Measurements from ENCODE around the gene FGF12. TPM values are rescaled to one million over a fixed set of nuclear protein-coding genes. Genes with fewer than 3 reads are reported as not detected.

Gene FGF12
- total RNA-seq, 4 donors from 2014 or later: 1.0 to 4.4 (median 1.3) TPM; not detected in 1

GRCh38 chr3:192212979-192213378 lies 514.4 kb downstream of the FGF12 start:
- no peak overlapping the region for H3K27ac ChIP-seq
- H3K9me3 ChIP-seq: no peaks in the 10 kb centered on the region
- intact Hi-C loops (cut with DNase I; ENCODE audit: low total_unique reads): no loop called here
- no peaks in the 10 kb centered on the region for H3K27me3 ChIP-seq
- H3K4me1 ChIP-seq: no peaks in the 10 kb centered on the region
- H3K4me3 ChIP-seq: no peak overlapping the region
- no peak for TF ChIP-seq CTCF (IDR thresholded peaks at IDR 0.05)
- TF ChIP-seq POLR2A (IDR thresholded peaks at IDR 0.05): no peak
- no peaks in the 10 kb centered on the region for H3K36me3 ChIP-seq
- no peak for DNase-seq

DNA sequence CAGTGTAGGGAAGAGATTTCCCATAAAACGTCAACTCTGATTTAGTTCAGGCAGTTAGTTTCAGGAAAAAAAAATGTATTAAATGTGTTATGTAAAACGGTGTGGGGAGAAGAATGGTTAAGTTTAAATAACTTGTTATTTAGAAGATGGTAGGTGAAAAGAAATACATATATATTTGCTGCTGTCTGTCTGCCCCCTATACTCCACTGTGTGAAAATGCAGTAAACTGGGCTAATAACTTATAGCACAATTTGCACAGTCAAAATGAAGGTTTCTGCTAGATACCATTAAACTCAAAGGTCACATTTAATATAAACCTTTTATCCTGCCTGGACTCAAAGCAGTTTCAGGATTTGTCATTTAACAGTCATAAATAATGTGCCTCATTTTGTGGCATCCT lies 515.0 kb downstream of the FGF12 start:
- intact Hi-C loops (cut with DNase I; ENCODE audit: low total_unique reads): no loop called here
- no peaks in the 10 kb centered on the region for H3K4me1 ChIP-seq
- no peaks in the 10 kb centered on the region for H3K9me3 ChIP-seq
- no peaks in the 10 kb centered on the region for H3K36me3 ChIP-seq
- no peak overlapping the region for H3K4me3 ChIP-seq
- TF ChIP-seq POLR2A (IDR thresholded peaks at IDR 0.05): no peak
- no peak for TF ChIP-seq CTCF (IDR thresholded peaks at IDR 0.05)
- no peaks in the 10 kb centered on the region for H3K27me3 ChIP-seq
- H3K27ac ChIP-seq: no peak overlapping the region
- DNase-seq: no peak

GRCh38 chr3:192207651-192208050 lies 519.7 kb downstream of the FGF12 start:
- Histone ChIP-seq H3K27ac (no peak overlapping the region), H3K4me1 (no peaks in the 10 kb centered on the region), H3K9me3 (no peaks in the 10 kb centered on the region), H3K4me3 (no peak overlapping the region), H3K36me3 (no peaks in the 10 kb centered on the region), H3K27me3 (no peaks in the 10 kb centered on the region)
- TF ChIP-seq CTCF (IDR thresholded peaks at IDR 0.05) (no peak), POLR2A (IDR thresholded peaks at IDR 0.05) (no peak)
- no peak for DNase-seq
- intact Hi-C loops (cut with DNase I; ENCODE audit: low total_unique reads): no loop called here

- Histone ChIP-seq H3K36me3 (no peaks in the 10 kb centered on the region), H3K4me3 (no peak overlapping the region), H3K27ac (no peak overlapping the region), H3K9me3 (no peaks in the 10 kb centered on the region), H3K4me1 (no peaks in the 10 kb centered on the region), H3K27me3 (no peaks in the 10 kb centered on the region)
- TF ChIP-seq CTCF (IDR thresholded peaks at IDR 0.05) (no peak), POLR2A (IDR thresholded peaks at IDR 0.05) (no peak)
- no peak for DNase-seq
- intact Hi-C loops (cut with DNase I; ENCODE audit: low total_unique reads): no loop called here
These were observed 520.1 kb downstream of the FGF12 start for GRCh38 chr3:192207239-192207638.

DNA sequence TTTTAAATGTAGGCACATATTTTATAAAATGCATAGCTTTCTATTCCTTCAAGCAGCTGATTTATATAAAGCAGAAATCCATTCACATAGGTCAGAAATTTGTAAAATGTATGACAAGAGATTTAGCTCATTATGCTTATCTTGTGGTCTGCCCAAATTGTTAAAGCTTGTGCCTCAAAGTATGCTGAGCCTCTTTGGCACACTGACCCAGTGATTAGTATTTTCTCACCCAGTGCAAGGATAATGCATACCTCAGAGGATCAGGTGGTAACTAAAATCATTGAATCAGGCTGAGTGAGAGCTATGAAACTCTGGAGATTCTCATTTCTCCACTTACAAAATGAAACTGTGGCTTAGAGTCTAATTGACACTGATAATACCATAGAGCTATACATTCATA lies 533.3 kb downstream of the FGF12 start:
- no peak overlapping the region for H3K27ac ChIP-seq
- intact Hi-C loops (cut with DNase I; ENCODE audit: low total_unique reads): no loop called here
- TF ChIP-seq POLR2A (IDR thresholded peaks at IDR 0.05) (no peak), CTCF (IDR thresholded peaks at IDR 0.05) (no peak)
- no peak for DNase-seq
- H3K36me3 ChIP-seq: no peaks in the 10 kb centered on the region
- no peaks in the 10 kb centered on the region for H3K27me3 ChIP-seq
- H3K4me1 ChIP-seq: no peaks in the 10 kb centered on the region
- H3K4me3 ChIP-seq: no peak overlapping the region
- H3K9me3 ChIP-seq: no peaks in the 10 kb centered on the region
